Body of pancreas (tissue), 4 donors: ENCODE measurements around the gene STIMATE.

Experiments
- CTCF ChIP-seq, 7 experiments: fragments of 450-650 bp in 4 of 7; fragments of 200-600 bp in 3 of 7; sonication (generic) in 3 of 7; IDR thresholded peaks; one replicate each; pipeline ENCODE4 v1.5.1; 2016 to 2019; ENCODE audit warnings: antibody characterized with exemption in 7 of 7
- POLR2A ChIP-seq, 3 donors: fragments of 450-650 bp; IDR thresholded peaks; one replicate each; pipeline ENCODE4 v1.6.1; 2016; ENCODE audit warnings: antibody characterized with exemption in 3 of 3, mild to moderate bottlenecking in 2 of 3

DNA sequence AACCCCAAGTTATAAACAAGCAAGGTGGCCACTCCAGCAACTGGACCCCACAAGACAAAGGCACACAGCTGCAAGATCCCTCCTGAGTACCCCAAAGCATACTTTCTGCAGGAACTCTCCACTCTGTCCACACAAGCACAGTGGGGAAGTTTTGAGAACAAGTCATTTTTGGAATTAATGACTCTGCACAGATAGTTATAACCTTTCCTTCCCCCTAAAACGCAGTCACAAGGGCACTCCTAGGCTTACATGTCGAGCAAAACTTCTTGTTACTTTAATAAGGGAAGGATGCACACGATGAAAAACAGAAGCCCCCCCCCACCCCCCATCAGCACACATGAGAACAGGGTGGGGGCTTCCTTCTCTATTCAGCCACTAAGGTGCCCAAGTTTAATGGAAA, 1.2 kb downstream of the STIMATE start:
- no peak for TF ChIP-seq CTCF (IDR thresholded peaks at IDR 0.05)
- no peak for TF ChIP-seq POLR2A (IDR thresholded peaks at IDR 0.05)
